Neural crest cell (in vitro differentiated cells): ENCODE results near the gene NNT. TPM values are rescaled to one million over a fixed set of nuclear protein-coding genes. Genes with fewer than 3 reads are reported as not detected.

Experiments used
- total RNA-seq: library from RNA; stranded (reverse); gene quantifications from 2 replicates; pipeline ENCODE4 v1.2.1, GENCODE V29; 2021

The NNT gene
- total RNA-seq, 1 donor from 2014 or later = 72.7 TPM

Other genes with a start within 250 kb of the NNT start
- gene CCL28, start 190.8 kb upstream of the NNT start, total RNA-seq = not detected in 2 replicates
- gene TMEM267, start 119.3 kb upstream of the NNT start, total RNA-seq = 9.7 and 10.2 TPM in 2 replicates
- gene C5orf34, start 88.0 kb upstream of the NNT start, total RNA-seq = 11.0 and 11.4 TPM in 2 replicates
- 111 and 112 TPM in 2 replicates for gene PAIP1, start 46.1 kb upstream of the NNT start, total RNA-seq